Ovary (tissue), 9 donors: ENCODE data around the gene KMT2A. TPM values are rescaled to one million over a fixed set of nuclear protein-coding genes. Genes with fewer than 3 reads are reported as not detected.

Experiments used
- DNase-seq, 5 donors: peaks; one replicate each; pipeline ENCODE4 v3.0.0-alpha.2; 2019 to 2020
- H3K27ac ChIP-seq, 2 donors: fragments of 200-600 bp; one replicate each; pipeline versions ENCODE4 v1.5.1 to v1.8.0; 2019 to 2022
- H3K27me3 ChIP-seq: fragments of 200-600 bp; one replicate; pipeline ENCODE4 v1.8.0; 2022
- H3K36me3 ChIP-seq: fragments of 200-600 bp; sonication (generic); one replicate; pipeline ENCODE4 v1.5.1; 2019
- H3K4me1 ChIP-seq: one replicate; pipeline ENCODE4 v1.8.1; 2013; ENCODE audit warnings: mild to moderate bottlenecking, moderate library complexity; ENCODE audit not compliant: insufficient read depth
- H3K4me3 ChIP-seq: fragments of 200-600 bp; sonication (generic); one replicate; pipeline ENCODE4 v1.5.1; 2017
- H3K9me3 ChIP-seq, 2 donors: fragments of 200-600 bp in 1 of 2; sonication (generic) in 1 of 2; one replicate each; pipeline versions ENCODE4 v1.5.1 to v1.8.1; 2013 to 2019; ENCODE audit warnings: mild to moderate bottlenecking in 1 of 2, moderate library complexity in 1 of 2
- CTCF ChIP-seq, 3 donors: fragments of 450-650 bp in 2 of 3; fragments of 200-600 bp in 1 of 3; IDR thresholded peaks; one replicate each; pipeline versions ENCODE4 v1.5.1 to v1.8.0; 2016 to 2022; ENCODE audit warnings: antibody characterized with exemption in 3 of 3, mild to moderate bottlenecking in 1 of 3
- EP300 ChIP-seq: sonication (generic); formaldehyde crosslinking; IDR thresholded peaks from one replicate; pipeline ENCODE4 v1.6.1; 2017; ENCODE audit warnings: antibody characterized with exemption
- POLR2A ChIP-seq: fragments of 450-650 bp; IDR thresholded peaks from one replicate; pipeline ENCODE4 v1.6.1; 2017; ENCODE audit warnings: antibody characterized with exemption, mild to moderate bottlenecking, moderate library complexity
- WGBS, 3 donors: extraction: QIAGEN DNeasy Blood & Tissue Kit in 1 of 3; methylation state at CpG; one replicate each; pipeline versions ENCODE4 v1.1.5 to v1.1.7; 2013 to 2017; 5-methylcytosine and 5-hydroxymethylcytosine counted together
- intact Hi-C, 4 donors: fragments of 100-400 bp; cut with DNase I; formaldehyde crosslinking; loops; one replicate each; pipeline versions ENCODE4 v1.11.0 to v1.15.1; 2022 to 2023
- polyA plus RNA-seq, 2 donors: library from polyadenylated mRNA; stranded (reverse); fragments of 200-250 nt in 1 of 2; fragments of 350-450 nt in 1 of 2; fragmentation: Illumina TruSeq in 1 of 2; extraction: RNeasy Lipid Tissue Mini Kit (QIAGEN cat#74804) in 1 of 2; gene quantifications; one replicate each; pipeline ENCODE4 v1.2.3, GENCODE V29; 2013 to 2014
- total RNA-seq, 7 donors: library from RNA; depleted of rRNA in 2 of 7; stranded (reverse); fragments of >200 nt in 2 of 7; fragmentation: NEBNext Ultra II Directional in 3 of 7; extraction: Animal tissue kit (Norgen Biotek cat#: 25700) in 3 of 7; gene quantifications; one replicate each; pipeline versions ENCODE4 v1.1.0 to v1.2.4, GENCODE V29; 2016 to 2023
- donor health status: DM: no; HTN: no; CAD: no; lungs with moderate emphysema.
- donor health status: DM: no; HTN: no; CAD: no.
- donor health status: Bipolar disorder and iron deficiency.
- donor health status: DM: yes; HTN: yes; CAD: no.
- donor health status: DM: no; HTN: no; CAD: no.
- donor health status: DM: yes; HTN: yes; CAD: no.

Gene KMT2A
- total and polyA plus RNA-seq, 9 donors, result 25.8 to 107 (median 74.7) TPM

- no peaks in the 10 kb centered on the region for H3K27me3 ChIP-seq
- intact Hi-C loops, result no loop called here
- H3K27ac ChIP-seq, result no peak overlapping the region
- H3K36me3 ChIP-seq, result no peaks in the 10 kb centered on the region
- no peak overlapping the region for H3K4me3 ChIP-seq
- TF ChIP-seq POLR2A (no peak), CTCF (IDR thresholded peaks at IDR 0.05) (no peak), EP300 (no peak)
- no peak for DNase-seq
- H3K9me3 ChIP-seq, result no peaks in the 10 kb centered on the region
- 73 to 76% (median 73%) methylated on average over 3 of the region's 3 CpGs for WGBS, 3 donors
- H3K4me1 ChIP-seq, result no peaks in the 10 kb centered on the region
Measured at GRCh38 chr11:118503216-118503615, 66.9 kb downstream of the KMT2A start.

GRCh38 chr11:118511601-118512000, 75.3 kb downstream of the KMT2A start:
- no peak for TF ChIP-seq CTCF (IDR thresholded peaks at IDR 0.05)
- no peak for TF ChIP-seq POLR2A
- no peak for TF ChIP-seq EP300
- 83 to 84% (median 83%) methylated on average over 5 of the region's 5 CpGs for WGBS, 3 donors
- Histone ChIP-seq H3K27me3 (no peaks in the 10 kb centered on the region), H3K36me3 (no peaks in the 10 kb centered on the region), H3K4me1 (no peaks in the 10 kb centered on the region), H3K9me3 (no peaks in the 10 kb centered on the region), H3K27ac (no peak overlapping the region), H3K4me3 (no peak overlapping the region)
- DNase-seq, result no peak
- intact Hi-C loops, result no loop called here

- no peak for DNase-seq
- no peak for TF ChIP-seq CTCF (IDR thresholded peaks at IDR 0.05)
- no peak for TF ChIP-seq POLR2A
- no peak for TF ChIP-seq EP300
- WGBS, 3 donors, result 87 to 91% (median 88%) methylated on average over 7 of the region's 7 CpGs
- Histone ChIP-seq H3K27ac (no peak overlapping the region), H3K27me3 (no peaks in the 10 kb centered on the region), H3K36me3 (no peaks in the 10 kb centered on the region), H3K4me1 (no peaks in the 10 kb centered on the region), H3K4me3 (no peak overlapping the region), H3K9me3 (no peaks in the 10 kb centered on the region)
- intact Hi-C loops, result no loop called here
Measured at GRCh38 chr11:118514103-118514502, 77.8 kb downstream of the KMT2A start.

GRCh38 chr11:118519549-118519948, 83.3 kb downstream of the KMT2A start:
- H3K36me3 ChIP-seq, result no peaks in the 10 kb centered on the region

More at GRCh38 chr11:118519549-118519948, 83.3 kb downstream of the KMT2A start:
- Histone ChIP-seq H3K4me1 (no peaks in the 10 kb centered on the region), H3K9me3 (no peaks in the 10 kb centered on the region), H3K4me3 (no peak overlapping the region), H3K27me3 (no peaks in the 10 kb centered on the region), H3K27ac (no peak overlapping the region)
- no peak for DNase-seq
- intact Hi-C loops, result no loop called here
- TF ChIP-seq CTCF (IDR thresholded peaks at IDR 0.05) (no peak), POLR2A (no peak), EP300 (no peak)
- WGBS, 3 donors, result 75 to 88% (median 76%) methylated on average over 6 of the region's 6 CpGs
